ENCODE results near the gene MCOLN1. TPM values are rescaled to one million over a fixed set of nuclear protein-coding genes. Genes with fewer than 3 reads are reported as not detected.

Gene MCOLN1
- total RNA-seq, 1 experiment from 2014 or later, result 16.9 TPM

- no peak for DNase-seq (ENCODE audit: low spot score)
- in situ Hi-C loops (cut with HindIII; ENCODE audit: low sequenced_read_pairs), result no loop called here
These were observed 813 bp upstream of the MCOLN1 start for GRCh38 chr19:7521551-7522071.

GRCh38 chr19:7522923-7523667 is 671 bp downstream of the MCOLN1 start:
- DNase-seq (ENCODE audit: low spot score), result no peak
- in situ Hi-C loops (cut with HindIII; ENCODE audit: low sequenced_read_pairs), result no loop called here

- no peak for DNase-seq (ENCODE audit: low spot score)
- in situ Hi-C loops (cut with HindIII; ENCODE audit: low sequenced_read_pairs), result no loop called here
These were observed 2.1 kb downstream of the MCOLN1 start for GRCh38 chr19:7524523-7524922.

- no peak for DNase-seq (ENCODE audit: low spot score)
- in situ Hi-C loops (cut with HindIII; ENCODE audit: low sequenced_read_pairs), result no loop called here
These were observed 2.7 kb downstream of the MCOLN1 start for GRCh38 chr19:7524992-7525739.

- no peak for DNase-seq (ENCODE audit: low spot score)
- in situ Hi-C loops (cut with HindIII; ENCODE audit: low sequenced_read_pairs), result no loop called here
These were observed 3.9 kb downstream of the MCOLN1 start for GRCh38 chr19:7526059-7526929.

GRCh38 chr19:7527516-7528191 is 5.2 kb downstream of the MCOLN1 start:
- in situ Hi-C loops (cut with HindIII; ENCODE audit: low sequenced_read_pairs), result no loop called here
- no peak for DNase-seq (ENCODE audit: low spot score)

- no peak for DNase-seq (ENCODE audit: low spot score)
- in situ Hi-C loops (cut with HindIII; ENCODE audit: low sequenced_read_pairs), result no loop called here
These were observed 5.7 kb downstream of the MCOLN1 start for GRCh38 chr19:7528192-7528519.

- in situ Hi-C loops (cut with HindIII; ENCODE audit: low sequenced_read_pairs), result no loop called here
- no peak for DNase-seq (ENCODE audit: low spot score)
These were observed 6.3 kb downstream of the MCOLN1 start for GRCh38 chr19:7528522-7529245.

- no peak for DNase-seq (ENCODE audit: low spot score)
- in situ Hi-C loops (cut with HindIII; ENCODE audit: low sequenced_read_pairs), result no loop called here
These were observed 6.8 kb downstream of the MCOLN1 start for GRCh38 chr19:7529246-7529600.

GRCh38 chr19:7529610-7530490 is 7.4 kb downstream of the MCOLN1 start:
- no peak for DNase-seq (ENCODE audit: low spot score)
- in situ Hi-C loops (cut with HindIII; ENCODE audit: low sequenced_read_pairs), result no loop called here

GRCh38 chr19:7533281-7533885 is 11.0 kb downstream of the MCOLN1 start:
- in situ Hi-C loops (cut with HindIII; ENCODE audit: low sequenced_read_pairs), result no loop called here

GRCh38 chr19:7533925-7534480 is 11.6 kb downstream of the MCOLN1 start:
- peak; percentile 96 for DNase-seq (ENCODE audit: low spot score)

More at GRCh38 chr19:7533281-7533885, 11.0 kb downstream of the MCOLN1 start:
- peak; percentile 82 for DNase-seq (ENCODE audit: low spot score)

GRCh38 chr19:7534531-7535046 is 12.2 kb downstream of the MCOLN1 start:
- in situ Hi-C loops (cut with HindIII; ENCODE audit: low sequenced_read_pairs), result no loop called here
- peak; percentile 80 for DNase-seq (ENCODE audit: low spot score)

More at GRCh38 chr19:7533925-7534480, 11.6 kb downstream of the MCOLN1 start:
- in situ Hi-C loops (cut with HindIII; ENCODE audit: low sequenced_read_pairs), result no loop called here

- peak; percentile 94 for DNase-seq (ENCODE audit: low spot score)
- in situ Hi-C loops (cut with HindIII; ENCODE audit: low sequenced_read_pairs), result no loop called here
These were observed 12.9 kb downstream of the MCOLN1 start, which contains the start of gene PNPLA6 for GRCh38 chr19:7535047-7535997. PNPLA6 (plus strand) TSS chr19:7535717; CDS start chr19:7535789, 72 bp downstream.

GRCh38 chr19:7535998-7536695 is 13.7 kb downstream of the MCOLN1 start:
- in situ Hi-C loops (cut with HindIII; ENCODE audit: low sequenced_read_pairs), result no loop called here

More at GRCh38 chr19:7535998-7536695, 13.7 kb downstream of the MCOLN1 start:
- no peak for DNase-seq (ENCODE audit: low spot score)
